ENCODE measurements around the gene LRRN3.

LRRN3 gene

DNA sequence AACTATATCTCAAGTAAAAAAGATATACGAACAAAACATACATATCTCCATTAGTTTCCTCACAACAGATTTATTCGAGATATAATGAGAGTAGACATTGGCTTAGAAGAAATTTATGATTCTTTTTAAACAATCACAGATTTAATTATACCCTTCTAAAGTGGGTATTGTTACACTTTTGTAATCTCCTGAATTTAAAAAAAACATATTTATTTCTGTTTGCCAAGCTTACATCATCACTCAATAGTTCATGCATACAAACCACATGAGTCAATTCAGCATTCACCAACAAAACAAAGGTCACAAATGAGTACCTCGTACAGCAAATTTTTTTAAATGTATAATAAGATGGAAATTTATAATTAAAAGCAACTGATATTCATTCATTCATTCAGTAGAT is 17.6 kb downstream of the LRRN3 start:
- peaks cover 0 to 27% (median 0%) of the 10 kb centered on the region in 10 experiments; a peak in 6 of 20 replicates for H3K4me1 ChIP-seq
- H3K4me3 ChIP-seq: no peak overlapping the region
- H3K36me3 ChIP-seq: no peaks in the 10 kb centered on the region
- H3K9me3 ChIP-seq (replicated peaks in 1 of 11): no peaks in the 10 kb centered on the region
- no peaks in the 10 kb centered on the region for H4K20me1 ChIP-seq
- no peak for TF ChIP-seq Cebpa-rat (IDR thresholded peaks at IDR 0.05)
- no peak overlapping the region for H3K9ac ChIP-seq
- H3K27ac ChIP-seq: no peak overlapping the region
- no peak overlapping the region for H3K4me2 ChIP-seq
- no peaks in the 10 kb centered on the region for H3K27me3 ChIP-seq

DNA sequence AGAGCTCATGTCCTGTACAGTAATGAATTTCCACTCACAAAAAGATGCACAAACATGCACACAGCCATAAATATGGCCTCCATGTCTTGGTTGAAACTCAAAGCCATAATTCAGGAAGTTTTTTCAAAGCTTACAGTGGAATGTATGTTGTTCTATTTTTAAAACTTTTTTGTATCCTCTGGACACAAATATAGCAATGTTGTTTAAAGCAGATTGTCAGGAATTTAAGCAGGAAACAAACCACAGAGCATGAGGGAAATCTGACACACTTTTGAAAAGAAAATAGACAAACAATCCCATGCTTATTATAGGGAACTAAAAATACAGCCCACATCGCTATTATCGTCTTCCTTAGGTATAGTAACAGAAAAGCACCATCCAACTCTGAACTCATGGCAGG is 21.5 kb downstream of the LRRN3 start:
- no peak overlapping the region for H3K9ac ChIP-seq
- no peak for TF ChIP-seq Cebpa-rat (IDR thresholded peaks at IDR 0.05)
- no peak overlapping the region for H3K4me2 ChIP-seq
- H3K9me3 ChIP-seq (replicated peaks in 1 of 11): no peaks in the 10 kb centered on the region
- H3K4me3 ChIP-seq: no peak overlapping the region
- no peaks in the 10 kb centered on the region for H3K27me3 ChIP-seq
- no peak overlapping the region for H3K27ac ChIP-seq
- H3K36me3 ChIP-seq: no peaks in the 10 kb centered on the region
- H4K20me1 ChIP-seq: no peaks in the 10 kb centered on the region
- H3K4me1 ChIP-seq: peaks cover 0 to 16% (median 0%) of the 10 kb centered on the region in 10 experiments; a peak in 5 of 20 replicates

GRCh38 chr7:111113263-111114017 is 22.5 kb downstream of the LRRN3 start:
- Histone ChIP-seq H3K4me1 (peaks cover 0 to 16% (median 0%) of the 10 kb centered on the region in 10 experiments; a peak in 5 of 20 replicates), H3K9ac (no peak overlapping the region), H3K4me3 (no peak overlapping the region), H3K27me3 (no peaks in the 10 kb centered on the region), H3K9me3 (replicated peaks in 1 of 11) (no peaks in the 10 kb centered on the region), H3K27ac (no peak overlapping the region), H4K20me1 (no peaks in the 10 kb centered on the region), H3K4me2 (no peak overlapping the region), H3K36me3 (no peaks in the 10 kb centered on the region)
- no peak for TF ChIP-seq Cebpa-rat (IDR thresholded peaks at IDR 0.05)

- Histone ChIP-seq H3K4me3 (no peak overlapping the region), H3K36me3 (no peaks in the 10 kb centered on the region), H3K9me3 (replicated peaks in 1 of 11) (no peaks in the 10 kb centered on the region), H3K9ac (no peak overlapping the region), H3K4me1 (peaks cover 0 to 16% (median 0%) of the 10 kb centered on the region in 10 experiments; a peak in 5 of 20 replicates), H3K27me3 (no peaks in the 10 kb centered on the region), H4K20me1 (no peaks in the 10 kb centered on the region), H3K4me2 (no peak overlapping the region), H3K27ac (no peak overlapping the region)
- TF ChIP-seq Cebpa-rat (IDR thresholded peaks at IDR 0.05): no peak
These were observed 25.0 kb downstream of the LRRN3 start for GRCh38 chr7:111115966-111116365.

- Histone ChIP-seq H3K4me3 (no peak overlapping the region), H3K27me3 (no peaks in the 10 kb centered on the region), H3K9ac (no peak overlapping the region), H3K4me1 (no peaks in the 10 kb centered on the region), H3K9me3 (replicated peaks in 1 of 11) (no peaks in the 10 kb centered on the region), H3K4me2 (no peak overlapping the region), H4K20me1 (no peaks in the 10 kb centered on the region), H3K36me3 (no peaks in the 10 kb centered on the region), H3K27ac (no peak overlapping the region)
- no peak for TF ChIP-seq Cebpa-rat (IDR thresholded peaks at IDR 0.05)
These were observed 36.1 kb downstream of the LRRN3 start for GRCh38 chr7:111126987-111127386.

- no peak overlapping the region for H3K9ac ChIP-seq
- no peaks in the 10 kb centered on the region for H3K36me3 ChIP-seq
- no peaks in the 10 kb centered on the region for H4K20me1 ChIP-seq
- no peaks in the 10 kb centered on the region for H3K27me3 ChIP-seq
- H3K4me3 ChIP-seq: no peak overlapping the region
- H3K4me1 ChIP-seq: no peaks in the 10 kb centered on the region
- no peak overlapping the region for H3K4me2 ChIP-seq
- H3K27ac ChIP-seq: no peak overlapping the region
- no peak for TF ChIP-seq Cebpa-rat (IDR thresholded peaks at IDR 0.05)
- H3K9me3 ChIP-seq (replicated peaks in 1 of 11): no peaks in the 10 kb centered on the region
These were observed 38.5 kb downstream of the LRRN3 start for GRCh38 chr7:111129435-111129834.

DNA sequence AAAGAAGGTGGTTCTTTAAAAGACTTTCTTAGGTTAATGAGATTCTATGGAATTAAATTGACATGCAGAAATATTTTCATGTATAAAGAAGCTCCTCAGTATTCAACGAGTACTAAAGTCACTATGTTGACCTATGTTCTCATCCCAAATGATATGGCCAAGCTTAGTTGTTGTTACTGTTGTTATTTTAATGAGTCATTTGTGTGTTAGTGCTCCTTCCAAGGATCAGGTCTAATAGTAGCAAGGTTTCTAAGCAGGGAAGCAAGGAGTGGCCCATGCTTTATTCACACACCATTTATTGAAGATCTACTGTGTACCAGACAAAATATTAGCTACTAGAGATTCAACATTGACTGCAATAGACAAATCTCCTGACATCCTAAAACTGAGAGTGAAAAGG is 41.9 kb downstream of the LRRN3 start:
- TF ChIP-seq Cebpa-rat (IDR thresholded peaks at IDR 0.05): no peak
- Histone ChIP-seq H3K9ac (no peak overlapping the region), H3K4me1 (peaks cover under 1 to 13% (median 2%) of the 10 kb centered on the region in 10 experiments; a peak in 18 of 20 replicates), H3K27me3 (no peaks in the 10 kb centered on the region), H3K36me3 (no peaks in the 10 kb centered on the region), H4K20me1 (no peaks in the 10 kb centered on the region), H3K4me3 (no peak overlapping the region), H3K27ac (no peak overlapping the region), H3K4me2 (no peak overlapping the region), H3K9me3 (replicated peaks in 1 of 11) (no peaks in the 10 kb centered on the region)

GRCh38 chr7:111137296-111138192 is 46.6 kb downstream of the LRRN3 start:
- H3K4me3 ChIP-seq: no peak overlapping the region
- peak overlapping the region in 5 of 11 experiments; percentile 1 to 80 (median 62); a peak in 7 of 22 replicates for H3K27ac ChIP-seq
- no peaks in the 10 kb centered on the region for H3K27me3 ChIP-seq
- no peaks in the 10 kb centered on the region for H4K20me1 ChIP-seq
- peaks cover 7 to 38% (median 13%) of the 10 kb centered on the region in 10 experiments; a peak in 18 of 20 replicates for H3K4me1 ChIP-seq
- TF ChIP-seq Cebpa-rat (IDR thresholded peaks at IDR 0.05): no peak
- H3K4me2 ChIP-seq: peak overlapping the region; percentile 8 to 82 (median 38); a peak in 17 of 22 replicates
- peak overlapping the region in 3 of 11 experiments; percentile 39 to 60 (median 49); a peak in 5 of 22 replicates for H3K9ac ChIP-seq
- H3K36me3 ChIP-seq: no peaks in the 10 kb centered on the region
- H3K9me3 ChIP-seq (replicated peaks in 1 of 11): no peaks in the 10 kb centered on the region

- Histone ChIP-seq H3K9ac (peak overlapping the region in 3 of 11 experiments; percentile 39 to 60 (median 49); a peak in 5 of 22 replicates), H3K27ac (peak overlapping the region in 5 of 11 experiments; percentile 1 to 80 (median 62); a peak in 8 of 22 replicates)
These were observed 47.3 kb downstream of the LRRN3 start for GRCh38 chr7:111138193-111138569.

More at GRCh38 chr7:111138193-111138569, 47.3 kb downstream of the LRRN3 start:
- Histone ChIP-seq H4K20me1 (no peaks in the 10 kb centered on the region), H3K36me3 (no peaks in the 10 kb centered on the region), H3K4me2 (peak overlapping the region; percentile 8 to 82 (median 38); a peak in 19 of 22 replicates), H3K4me1 (peaks cover 7 to 38% (median 13%) of the 10 kb centered on the region in 10 experiments; a peak in 18 of 20 replicates), H3K4me3 (no peak overlapping the region), H3K9me3 (replicated peaks in 1 of 11) (no peaks in the 10 kb centered on the region), H3K27me3 (no peaks in the 10 kb centered on the region)
- TF ChIP-seq Cebpa-rat (IDR thresholded peaks at IDR 0.05): no peak

Data from BLaER1 treated with 17β-estradiol and CSF1 and Interleukin-3, amounts not matched to agents 10 nM and 100 nM (cell line).